Endothelial cell of umbilical vein (primary cell): ENCODE results near the gene PPARD. TPM values are rescaled to one million over a fixed set of nuclear protein-coding genes. Genes with fewer than 3 reads are reported as not detected.

ENCODE experiments used
- BruUV-seq: library from RNA; stranded (reverse); fragments of 400-500 nt; replicated peaks from 2 replicates; lab custom pipeline; 2021; lab: Mats Ljungman, UMichigan
- CTCF ChIA-PET: fragments of 300-600, 350-600 bp; sonication (Branson Sonifier 250); formaldehyde crosslinking; loops from one replicate; lab custom pipeline; 2021; ENCODE audit warnings: antibody characterized with exemption, inconsistent platforms; lab: Charles Lee
- POLR2A ChIA-PET: fragments of 300-600, 350-600 bp; sonication (Branson Sonifier 250); formaldehyde crosslinking; loops from one replicate; lab custom pipeline; 2021; ENCODE audit warnings: antibody characterized with exemption, inconsistent platforms; lab: Charles Lee
- DNase-seq: peaks from one replicate; pipeline ENCODE4 v3.0.0-alpha.2; 2011; ENCODE audit warnings: low read depth, low spot score
- FAIRE-seq: peaks from 2 replicates; lab custom pipeline; 2011; peaks lifted over from hg19 to GRCh38; lab: Jason Lieb, UNC
- H2AFZ ChIP-seq: 2 replicates; pipeline ENCODE4 v1.6.0; 2012; ENCODE audit warnings: low read depth, low read length, control low read depth, inconsistent platforms
- H3K27ac ChIP-seq: 2 replicates; pipeline ENCODE4 v1.5.1; 2011; ENCODE audit warnings: low read depth, mild to moderate bottlenecking, control low read depth, low read length, moderate library complexity; ENCODE audit not compliant: insufficient read depth
- H3K27me3 ChIP-seq, 2 experiments: 2 replicates each; pipeline versions ENCODE4 v1.6.0 to v1.6.1; 2011; ENCODE audit warnings: low read length in 2 of 2, mixed read lengths in 1 of 2; ENCODE audit not compliant: control insufficient read depth in 2 of 2, insufficient read depth in 2 of 2
- H3K36me3 ChIP-seq, 2 experiments: 2 replicates in 1 of 2; 3 replicates in 1 of 2; pipeline ENCODE4 v1.5.1; 2011; ENCODE audit warnings: low read length in 2 of 2, mild to moderate bottlenecking in 1 of 2, moderate library complexity in 1 of 2; ENCODE audit not compliant: control insufficient read depth in 2 of 2, insufficient read depth in 2 of 2; ENCODE audit errors: extremely low read depth in 1 of 2
- H3K4me1 ChIP-seq: 3 replicates; pipeline ENCODE4 v1.5.1; 2011; ENCODE audit warnings: mild to moderate bottlenecking, low read length; ENCODE audit not compliant: control insufficient read depth, insufficient read depth; ENCODE audit errors: extremely low read depth
- H3K4me2 ChIP-seq: 2 replicates; pipeline ENCODE4 v1.6.1; 2011; ENCODE audit warnings: low read length, control low read depth, mixed read lengths; ENCODE audit not compliant: insufficient read depth
- H3K4me3 ChIP-seq, 3 experiments: fragments of 200-600 bp in 1 of 3; sonication (generic), shearing (Covaris generic) in 1 of 3; replicated peaks in 1 of 3; 2 replicates each; pipeline ENCODE4 v1.5.1; 2011 to 2016; ENCODE audit warnings: control low read depth in 3 of 3, low read length in 3 of 3, mild to moderate bottlenecking in 2 of 3, inconsistent platforms in 1 of 3, low read depth in 1 of 3, moderate library complexity in 1 of 3; ENCODE audit not compliant: insufficient read depth in 1 of 3
- H3K79me2 ChIP-seq: 2 replicates; pipeline ENCODE4 v1.6.0; 2012; ENCODE audit warnings: low read length, inconsistent platforms; ENCODE audit not compliant: control insufficient read depth, insufficient read depth
- H3K9ac ChIP-seq: replicated peaks from 2 replicates; pipeline ENCODE3; 2011; ENCODE audit warnings: low read length, control low read depth; ENCODE audit not compliant: insufficient read depth; ENCODE audit errors: extremely low read depth
- H3K9me1 ChIP-seq: replicated peaks from 3 replicates; pipeline ENCODE4 v1.6.0; 2011; ENCODE audit warnings: mild to moderate bottlenecking, low read length; ENCODE audit not compliant: control insufficient read depth, insufficient read depth; ENCODE audit errors: extremely low read depth
- H3K9me3 ChIP-seq: replicated peaks from 2 replicates; pipeline ENCODE4 v1.5.1; 2012; ENCODE audit warnings: low read length, inconsistent platforms; ENCODE audit not compliant: control insufficient read depth, insufficient read depth
- H4K20me1 ChIP-seq: replicated peaks from 2 replicates; pipeline ENCODE3; 2011; ENCODE audit warnings: mild to moderate bottlenecking, low read length; ENCODE audit not compliant: control insufficient read depth, insufficient read depth; ENCODE audit errors: extremely low read depth
- EZH2 ChIP-seq: IDR thresholded peaks from 2 replicates; pipeline ENCODE4 v1.6.1; 2012; ENCODE audit warnings: borderline replicate concordance, low read depth, mild to moderate bottlenecking, moderate library complexity, low read length, inconsistent platforms; ENCODE audit not compliant: severe bottlenecking
- FOS ChIP-seq: IDR thresholded peaks from 2 replicates; pipeline ENCODE4 v1.6.1; 2011; ENCODE audit warnings: mild to moderate bottlenecking, low read length, moderate library complexity, borderline replicate concordance; ENCODE audit not compliant: insufficient read depth
- GATA2 ChIP-seq: IDR thresholded peaks from 2 replicates; pipeline ENCODE4 v1.7.0; 2011; ENCODE audit warnings: low read depth, mild to moderate bottlenecking, moderate library complexity, mixed read lengths, low read length; ENCODE audit not compliant: insufficient read length, insufficient read depth
- JUN ChIP-seq: IDR thresholded peaks from 2 replicates; pipeline ENCODE4 v1.6.1; 2011; ENCODE audit warnings: borderline replicate concordance, low read depth; ENCODE audit not compliant: insufficient read length, insufficient read depth
- MYC ChIP-seq: IDR thresholded peaks from one replicate; pipeline ENCODE4 v1.6.1; 2011; ENCODE audit warnings: mild to moderate bottlenecking, low read depth, low read length
- POLR2A ChIP-seq: IDR thresholded peaks from 2 replicates; pipeline ENCODE4 v1.6.1; 2012; ENCODE audit warnings: low read depth, mild to moderate bottlenecking, control low read depth, low read length
- POLR2AphosphoS5 ChIP-seq: IDR thresholded peaks from 2 replicates; pipeline ENCODE4 v1.6.1; 2012; ENCODE audit warnings: low read depth, mild to moderate bottlenecking, control low read depth, low read length, moderate library complexity; ENCODE audit not compliant: insufficient read depth
- dilution Hi-C: fragments of 300-500 bp; cut with MboI; formaldehyde crosslinking; loops from one replicate; pipeline ENCODE4 v1.15.0; 2019; ENCODE audit warnings: low sequenced_read_pairs; ENCODE audit not compliant: extremely low pct_ligation_motif_present
- intact Hi-C: fragments of 100-400 bp; cut with micrococcal nuclease; formaldehyde crosslinking; loops from one replicate; pipeline ENCODE4 v1.10.0; 2022
- polyA plus RNA-seq, 4 experiments: library from polyadenylated mRNA; depleted of rRNA in 3 of 4; stranded (reverse) in 3 of 4; unstranded in 1 of 4; fragments of >200 nt; gene quantifications; 2 replicates each; pipeline versions ENCODE4 v1.2.1 to v1.2.3, GENCODE V29; 2011 to 2012; ENCODE audit warnings: missing spikeins in 1 of 4
- total RNA-seq: library from RNA; stranded (reverse); gene quantifications from 2 replicates; pipeline ENCODE4 v1.2.3, GENCODE V29; 2021
- TF ChIP-seq, protein P1 (sequence below): IDR thresholded peaks from 2 replicates; pipeline ENCODE4 v1.6.1; 2011; ENCODE audit not compliant: insufficient read depth, insufficient read length
- TF ChIP-seq, protein P2 (sequence below), 2 donors: IDR thresholded peaks; 1 replicate in 1 of 2; 2 replicates in 1 of 2; pipeline ENCODE4 v1.5.1; 2011; ENCODE audit warnings: low read length in 2 of 2, mild to moderate bottlenecking in 2 of 2, moderate library complexity in 2 of 2, control low read depth in 1 of 2, inconsistent platforms in 1 of 2, low read depth in 1 of 2; ENCODE audit not compliant: insufficient read depth in 1 of 2; ENCODE audit errors: extremely low read depth in 1 of 2

PPARD gene
- total and polyA plus RNA-seq, 2 donors (not counting 3 experiments of a cell fraction or from before 2014, with no cell fraction given) = 23.4 to 29.2 TPM

DNA sequence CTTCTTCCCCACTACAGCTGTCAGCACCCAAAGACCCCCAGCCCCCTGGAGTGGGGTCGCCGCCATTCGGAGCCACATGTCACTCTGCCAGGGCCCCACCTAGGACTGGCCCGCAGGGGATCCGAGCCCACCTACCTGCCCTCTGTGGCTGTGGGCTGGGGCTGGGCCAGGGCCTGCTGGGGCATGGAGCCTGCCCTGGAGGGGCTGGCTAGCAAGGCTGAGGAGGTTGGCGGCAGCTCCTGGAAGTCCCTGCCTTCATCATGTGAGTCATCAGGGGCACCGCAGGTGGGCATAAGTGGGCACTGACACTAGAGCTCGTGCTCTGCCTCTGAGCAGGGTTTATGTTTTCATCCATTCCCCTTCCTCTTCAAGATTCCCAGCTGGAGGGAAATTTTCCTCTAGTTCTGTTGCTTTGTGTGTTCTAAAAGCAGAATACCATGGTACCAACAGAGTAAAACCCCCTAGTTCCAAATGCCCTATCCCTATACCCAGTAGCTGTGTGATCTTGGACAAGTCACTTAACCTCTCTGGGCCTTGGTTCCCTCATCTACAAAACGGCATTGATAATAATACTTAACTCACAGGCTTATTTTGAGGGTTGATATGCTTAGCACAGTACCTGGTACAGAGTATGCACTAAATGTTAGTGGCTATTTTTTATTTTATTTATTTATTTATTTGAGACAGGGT is 101.1 kb downstream of the PPARD start:
- POLR2A ChIA-PET = no interaction called here
- Histone ChIP-seq H3K9me1 (no peaks in the 10 kb centered on the region), H3K4me1 (no peaks in the 10 kb centered on the region), H3K4me3 (no peak overlapping the region), H3K27me3 (no peaks in the 10 kb centered on the region), H4K20me1 (no peaks in the 10 kb centered on the region), H2AFZ (no peak overlapping the region), H3K79me2 (no peaks in the 10 kb centered on the region), H3K36me3 (no peaks in the 10 kb centered on the region), H3K9ac (no peak overlapping the region), H3K27ac (no peak overlapping the region), H3K4me2 (no peak overlapping the region), H3K9me3 (no peaks in the 10 kb centered on the region)
- DNase-seq (no peak), FAIRE-seq (no peak)
- dilution Hi-C loops = no loop called here
- CTCF ChIA-PET = interaction anchor here (0.9 to 9.3 kb wide), 2 partner anchors 11 to 21 kb away, joined by 4 to 228 read pairs; no protein-coding TSS in a partner anchor
- no TSS peak for BruUV-seq
- intact Hi-C loops = no loop called here
- no peak for TF ChIP-seq FOS
- TF ChIP-seq POLR2AphosphoS5 = no peak
- TF ChIP-seq JUN = no peak
- TF ChIP-seq, protein P1, sequence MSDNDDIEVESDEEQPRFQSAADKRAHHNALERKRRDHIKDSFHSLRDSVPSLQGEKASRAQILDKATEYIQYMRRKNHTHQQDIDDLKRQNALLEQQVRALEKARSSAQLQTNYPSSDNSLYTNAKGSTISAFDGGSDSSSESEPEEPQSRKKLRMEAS = no peak
- TF ChIP-seq GATA2 = no peak
- TF ChIP-seq EZH2 = no peak
- TF ChIP-seq, protein P2, sequence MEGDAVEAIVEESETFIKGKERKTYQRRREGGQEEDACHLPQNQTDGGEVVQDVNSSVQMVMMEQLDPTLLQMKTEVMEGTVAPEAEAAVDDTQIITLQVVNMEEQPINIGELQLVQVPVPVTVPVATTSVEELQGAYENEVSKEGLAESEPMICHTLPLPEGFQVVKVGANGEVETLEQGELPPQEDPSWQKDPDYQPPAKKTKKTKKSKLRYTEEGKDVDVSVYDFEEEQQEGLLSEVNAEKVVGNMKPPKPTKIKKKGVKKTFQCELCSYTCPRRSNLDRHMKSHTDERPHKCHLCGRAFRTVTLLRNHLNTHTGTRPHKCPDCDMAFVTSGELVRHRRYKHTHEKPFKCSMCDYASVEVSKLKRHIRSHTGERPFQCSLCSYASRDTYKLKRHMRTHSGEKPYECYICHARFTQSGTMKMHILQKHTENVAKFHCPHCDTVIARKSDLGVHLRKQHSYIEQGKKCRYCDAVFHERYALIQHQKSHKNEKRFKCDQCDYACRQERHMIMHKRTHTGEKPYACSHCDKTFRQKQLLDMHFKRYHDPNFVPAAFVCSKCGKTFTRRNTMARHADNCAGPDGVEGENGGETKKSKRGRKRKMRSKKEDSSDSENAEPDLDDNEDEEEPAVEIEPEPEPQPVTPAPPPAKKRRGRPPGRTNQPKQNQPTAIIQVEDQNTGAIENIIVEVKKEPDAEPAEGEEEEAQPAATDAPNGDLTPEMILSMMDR (IDR thresholded peaks at IDR 0.05; ENCODE audit: extremely low read depth in 1 of 2, insufficient read depth in 1 of 2, low read depth in 1 of 2, low read length in 2 of 2) = no peak
- no peak for TF ChIP-seq POLR2A
- no peak for TF ChIP-seq MYC
